ENCODE measurements around the gene EEFSEC. TPM values are rescaled to one million over a fixed set of nuclear protein-coding genes. Genes with fewer than 3 reads are reported as not detected.

Gene EEFSEC
- total RNA-seq, 1 donor from 2014 or later: 0.92 TPM

GRCh38 chr3:128238184-128238489, 84.9 kb downstream of the EEFSEC start:
- Histone ChIP-seq H3K27me3 (no peaks in the 10 kb centered on the region), H4K20me1 (ENCODE audit: low read depth) (no peaks in the 10 kb centered on the region), H3K9me3 (ENCODE audit: low read depth) (no peaks in the 10 kb centered on the region), H2AFZ (replicated peaks) (no peak overlapping the region), H3F3A (ENCODE audit: low read depth) (no peaks in the 10 kb centered on the region), H3K4me3 (no peak overlapping the region), H3K9ac (no peak overlapping the region), H3K4me2 (no peak overlapping the region), H3K4me1 (peaks cover 16% of the 10 kb centered on the region), H3K27ac (no peak overlapping the region), H3K79me2 (ENCODE audit: low read depth) (no peaks in the 10 kb centered on the region), H3K36me3 (no peaks in the 10 kb centered on the region)
- Mint-ChIP-seq H3K27me3 (ENCODE audit: insufficient read depth, low read depth) (no peaks in the 10 kb centered on the region), H3K4me3 (no peak overlapping the region), H3K27ac (peak overlapping the region; percentile 10), H3K36me3 (no peaks in the 10 kb centered on the region), H3K4me1 (peaks cover 62% of the 10 kb centered on the region), H3K9me3 (no peaks in the 10 kb centered on the region)
- TF ChIP-seq CTCF (IDR thresholded peaks at IDR 0.05) (no peak), EZH2phosphoT487 (IDR thresholded peaks at IDR 0.05) (no peak), EZH2 (IDR thresholded peaks at IDR 0.05) (no peak)
- no peak for DNase-seq (ENCODE audit: low spot score)

- Histone ChIP-seq H3K27ac (no peak overlapping the region), H3K9ac (no peak overlapping the region), H4K20me1 (ENCODE audit: low read depth) (no peaks in the 10 kb centered on the region), H3K4me3 (no peak overlapping the region), H3K4me2 (no peak overlapping the region), H2AFZ (replicated peaks) (no peak overlapping the region), H3F3A (ENCODE audit: low read depth) (no peaks in the 10 kb centered on the region), H3K27me3 (no peaks in the 10 kb centered on the region), H3K36me3 (no peaks in the 10 kb centered on the region), H3K9me3 (ENCODE audit: low read depth) (no peaks in the 10 kb centered on the region), H3K79me2 (ENCODE audit: low read depth) (no peaks in the 10 kb centered on the region), H3K4me1 (peaks cover 16% of the 10 kb centered on the region)
- Mint-ChIP-seq H3K4me3 (no peak overlapping the region), H3K27me3 (ENCODE audit: insufficient read depth, low read depth) (no peaks in the 10 kb centered on the region), H3K9me3 (no peaks in the 10 kb centered on the region), H3K27ac (no peak overlapping the region), H3K36me3 (no peaks in the 10 kb centered on the region), H3K4me1 (peaks cover 58% of the 10 kb centered on the region)
- DNase-seq (ENCODE audit: low spot score): no peak
- TF ChIP-seq EZH2 (IDR thresholded peaks at IDR 0.05) (no peak), EZH2phosphoT487 (IDR thresholded peaks at IDR 0.05) (no peak), CTCF (IDR thresholded peaks at IDR 0.05) (no peak)
These were observed 86.0 kb downstream of the EEFSEC start for GRCh38 chr3:128239304-128239703.

GRCh38 chr3:128240232-128240631, 87.0 kb downstream of the EEFSEC start:
- no peak overlapping the region for H3K4me2 ChIP-seq
- H3K4me1 ChIP-seq: peaks cover 16% of the 10 kb centered on the region
- no peak overlapping the region for H3K27ac ChIP-seq
- no peak overlapping the region for H3K4me3 ChIP-seq
- no peaks in the 10 kb centered on the region for H3K79me2 ChIP-seq (ENCODE audit: low read depth)
- Mint-ChIP-seq H3K36me3 (no peaks in the 10 kb centered on the region), H3K27ac (no peak overlapping the region), H3K9me3 (no peaks in the 10 kb centered on the region), H3K4me1 (peaks cover 54% of the 10 kb centered on the region), H3K27me3 (ENCODE audit: insufficient read depth, low read depth) (no peaks in the 10 kb centered on the region), H3K4me3 (no peak overlapping the region)
- TF ChIP-seq EZH2phosphoT487 (IDR thresholded peaks at IDR 0.05): no peak
- no peak for TF ChIP-seq EZH2 (IDR thresholded peaks at IDR 0.05)
- TF ChIP-seq CTCF (IDR thresholded peaks at IDR 0.05): no peak
- H3K9ac ChIP-seq: no peak overlapping the region
- H3K9me3 ChIP-seq (ENCODE audit: low read depth): no peaks in the 10 kb centered on the region
- H4K20me1 ChIP-seq (ENCODE audit: low read depth): no peaks in the 10 kb centered on the region
- no peak for DNase-seq (ENCODE audit: low spot score)
- H2AFZ ChIP-seq (replicated peaks): no peak overlapping the region
- no peaks in the 10 kb centered on the region for H3K27me3 ChIP-seq
- no peaks in the 10 kb centered on the region for H3F3A ChIP-seq (ENCODE audit: low read depth)
- no peaks in the 10 kb centered on the region for H3K36me3 ChIP-seq

GRCh38 chr3:128241741-128242140, 88.5 kb downstream of the EEFSEC start:
- Histone ChIP-seq H3K9ac (no peak overlapping the region), H4K20me1 (ENCODE audit: low read depth) (no peaks in the 10 kb centered on the region), H3K4me2 (no peak overlapping the region), H3K36me3 (no peaks in the 10 kb centered on the region), H3K9me3 (ENCODE audit: low read depth) (no peaks in the 10 kb centered on the region), H3F3A (ENCODE audit: low read depth) (no peaks in the 10 kb centered on the region), H2AFZ (replicated peaks) (no peak overlapping the region), H3K4me3 (no peak overlapping the region), H3K4me1 (peaks cover 15% of the 10 kb centered on the region), H3K27ac (no peak overlapping the region), H3K79me2 (ENCODE audit: low read depth) (no peaks in the 10 kb centered on the region), H3K27me3 (no peaks in the 10 kb centered on the region)
- Mint-ChIP-seq H3K4me3 (no peak overlapping the region), H3K9me3 (no peaks in the 10 kb centered on the region), H3K27me3 (ENCODE audit: insufficient read depth, low read depth) (no peaks in the 10 kb centered on the region), H3K36me3 (no peaks in the 10 kb centered on the region), H3K27ac (no peak overlapping the region), H3K4me1 (peaks cover 43% of the 10 kb centered on the region)
- no peak for DNase-seq (ENCODE audit: low spot score)
- TF ChIP-seq CTCF (IDR thresholded peaks at IDR 0.05) (no peak), EZH2phosphoT487 (IDR thresholded peaks at IDR 0.05) (no peak), EZH2 (IDR thresholded peaks at IDR 0.05) (no peak)
